NCI-H1436 (cell line): Measurements from ENCODE around the gene PERM1.
"Not testable (repeated sequence)": the region's sequence is repeated elsewhere in the genome, so short reads cannot be mapped to it uniquely, and the experiment has no call there.

Experiments used
- DNase-seq: peaks from one replicate; lab custom pipeline; 2025; lab: John Stamatoyannopoulos, UW

Gene PERM1

GRCh38 chr1:1014799-1015681 lies 33.1 kb upstream of the PERM1 start:
- no peak for DNase-seq

- DNase-seq: peak; percentile 59
Observed at GRCh38 chr1:1013922-1014648, 32.2 kb upstream of the PERM1 start.

- peak; percentile 67 for DNase-seq
Observed at GRCh38 chr1:1013105-1013921, 31.4 kb upstream of the PERM1 start, which contains the start of gene ISG15. ISG15 (plus strand) TSS chr1:1013497; CDS start chr1:1013574, 77 bp downstream.

- not testable (repeated sequence) for DNase-seq
Observed at GRCh38 chr1:1012736-1013104, 30.8 kb upstream of the PERM1 start.

- no peak for DNase-seq
Observed at GRCh38 chr1:1011396-1011949, 29.6 kb upstream of the PERM1 start.

- DNase-seq: not testable (repeated sequence)
Observed at GRCh38 chr1:1010131-1010530, 28.2 kb upstream of the PERM1 start.

- DNase-seq: no peak
Observed at GRCh38 chr1:1006305-1007159, 24.6 kb upstream of the PERM1 start.

- no peak for DNase-seq
Observed at GRCh38 chr1:1005774-1006304, 23.9 kb upstream of the PERM1 start.

GRCh38 chr1:1004780-1005697 lies 23.1 kb upstream of the PERM1 start:
- DNase-seq: no peak

- DNase-seq: no peak
Observed at GRCh38 chr1:1004420-1004779, 22.5 kb upstream of the PERM1 start.

GRCh38 chr1:1003618-1004419 lies 21.9 kb upstream of the PERM1 start:
- no peak for DNase-seq

- no peak for DNase-seq
Observed at GRCh38 chr1:1001057-1001783, 19.3 kb upstream of the PERM1 start.

- DNase-seq: peak; percentile 54
Observed at GRCh38 chr1:1000357-1001056, 18.6 kb upstream of the PERM1 start.

- peak; percentile 67 for DNase-seq
Observed at GRCh38 chr1:999725-1000356, 17.9 kb upstream of the PERM1 start, which contains the start of gene HES4. HES4 (minus strand) TSS chr1:1000097; CDS start chr1:999973, 124 bp downstream.

- DNase-seq: no peak
Observed at GRCh38 chr1:998995-999724, 17.3 kb upstream of the PERM1 start.

- DNase-seq: no peak
Observed at GRCh38 chr1:998745-998994, 16.8 kb upstream of the PERM1 start.
